Keratinocyte (primary cell): ENCODE results near the gene ABHD6. TPM values are rescaled to one million over a fixed set of nuclear protein-coding genes. Genes with fewer than 3 reads are reported as not detected.

Source experiments
- DNase-seq: peaks from one replicate; pipeline ENCODE4 v3.0.0-alpha.2; 2011; ENCODE audit warnings: low read depth, missing footprints, low spot score
- FAIRE-seq: peaks from 2 replicates; lab custom pipeline; 2011; peaks lifted over from hg19 to GRCh38; lab: Jason Lieb, UNC
- H2AFZ ChIP-seq: 2 replicates; pipeline ENCODE4 v1.6.0; 2012; ENCODE audit warnings: low read length, control low read depth, inconsistent platforms; ENCODE audit not compliant: control insufficient read depth
- H3K27ac ChIP-seq: 2 replicates; pipeline ENCODE4 v1.5.1; 2011; ENCODE audit warnings: low read length; ENCODE audit not compliant: control insufficient read depth, insufficient read depth
- H3K27me3 ChIP-seq: 3 replicates; pipeline ENCODE4 v1.6.0; 2011; ENCODE audit warnings: low read length; ENCODE audit not compliant: control insufficient read depth, insufficient read depth; ENCODE audit errors: extremely low read depth
- H3K36me3 ChIP-seq, 2 experiments: 2 replicates in 1 of 2; 3 replicates in 1 of 2; pipeline ENCODE4 v1.5.1; 2011; ENCODE audit warnings: low read length in 2 of 2, mild to moderate bottlenecking in 1 of 2; ENCODE audit not compliant: control insufficient read depth in 2 of 2, insufficient read depth in 2 of 2; ENCODE audit errors: extremely low read depth in 1 of 2
- H3K4me1 ChIP-seq: 3 replicates; pipeline ENCODE4 v1.5.1; 2011; ENCODE audit warnings: low read length; ENCODE audit not compliant: control insufficient read depth, insufficient read depth; ENCODE audit errors: extremely low read depth
- H3K4me2 ChIP-seq: 3 replicates; pipeline ENCODE4 v1.6.0; 2011; ENCODE audit warnings: low read depth, low read length; ENCODE audit not compliant: control insufficient read depth, insufficient read depth; ENCODE audit errors: extremely low read depth
- H3K4me3 ChIP-seq, 3 experiments: fragments of 200-600 bp in 1 of 3; sonication (generic) in 1 of 3; 2 replicates in 2 of 3; 3 replicates in 1 of 3; pipeline ENCODE4 v1.5.1; 2011 to 2016; ENCODE audit warnings: low read length in 3 of 3, mild to moderate bottlenecking in 3 of 3, control low read depth in 2 of 3, inconsistent platforms in 1 of 3, low read depth in 1 of 3, mixed read lengths in 1 of 3, mixed run types in 1 of 3, moderate library complexity in 1 of 3; ENCODE audit not compliant: control insufficient read depth in 2 of 3, insufficient read depth in 2 of 3; ENCODE audit errors: extremely low read depth in 1 of 3
- H3K79me2 ChIP-seq: 2 replicates; pipeline ENCODE4 v1.6.0; 2012; ENCODE audit warnings: low read length; ENCODE audit not compliant: control insufficient read depth, insufficient read depth
- H3K9ac ChIP-seq: 3 replicates; pipeline ENCODE4 v1.6.0; 2011; ENCODE audit warnings: low read length; ENCODE audit not compliant: control insufficient read depth, insufficient read depth; ENCODE audit errors: extremely low read depth
- H3K9me1 ChIP-seq: 3 replicates; pipeline ENCODE4 v1.6.0; 2011; ENCODE audit warnings: low read length; ENCODE audit not compliant: control insufficient read depth, insufficient read depth; ENCODE audit errors: extremely low read depth
- H3K9me3 ChIP-seq: 2 replicates; pipeline ENCODE4 v1.5.1; 2012; ENCODE audit warnings: low read depth, low read length; ENCODE audit not compliant: control insufficient read depth
- H4K20me1 ChIP-seq: 3 replicates; pipeline ENCODE4 v1.6.0; 2011; ENCODE audit warnings: low read length; ENCODE audit not compliant: control insufficient read depth, insufficient read depth; ENCODE audit errors: extremely low read depth
- CTCF ChIP-seq, 3 experiments: IDR thresholded peaks in 1 of 3; conservative IDR thresholded peaks in 1 of 3; optimal IDR thresholded peaks in 1 of 3; 2 replicates in 2 of 3; 3 replicates in 1 of 3; pipeline versions ENCODE3 to v1.5.1; 2011; ENCODE audit warnings: low read length in 3 of 3, mild to moderate bottlenecking in 3 of 3, moderate library complexity in 2 of 3, control low read depth in 1 of 3, inconsistent platforms in 1 of 3; ENCODE audit not compliant: insufficient read depth in 2 of 3; ENCODE audit errors: extremely low read depth in 1 of 3
- EZH2 ChIP-seq: IDR thresholded peaks from one replicate; pipeline ENCODE4 v1.6.1; 2012; ENCODE audit warnings: inconsistent platforms, mild to moderate bottlenecking, low read length, moderate library complexity
- dilution Hi-C: fragments of 300-500 bp; cut with MboI; formaldehyde crosslinking; loops from one replicate; pipeline ENCODE4 v1.7.0; 2020; ENCODE audit warnings: low sequenced_read_pairs; ENCODE audit not compliant: extremely low pct_ligation_motif_present
- polyA plus RNA-seq, 5 experiments: library from polyadenylated mRNA; depleted of rRNA in 3 of 5; stranded (reverse) in 3 of 5; stranded (forward) in 1 of 5; unstranded in 1 of 5; fragments of >200 nt; gene quantifications; 1 replicate in 1 of 5; 2 replicates in 3 of 5; 3 replicates in 1 of 5; pipeline versions ENCODE4 v1.2.1 to v1.2.3, GENCODE V29; 2011 to 2012; ENCODE audit warnings: missing spikeins in 2 of 5, low read depth in 1 of 5, low replicate concordance in 1 of 5

The ABHD6 gene
- polyA plus RNA-seq, 1 donor (not counting 4 experiments of a cell fraction or from before 2014, with no cell fraction given) = 15.2 TPM

DNA sequence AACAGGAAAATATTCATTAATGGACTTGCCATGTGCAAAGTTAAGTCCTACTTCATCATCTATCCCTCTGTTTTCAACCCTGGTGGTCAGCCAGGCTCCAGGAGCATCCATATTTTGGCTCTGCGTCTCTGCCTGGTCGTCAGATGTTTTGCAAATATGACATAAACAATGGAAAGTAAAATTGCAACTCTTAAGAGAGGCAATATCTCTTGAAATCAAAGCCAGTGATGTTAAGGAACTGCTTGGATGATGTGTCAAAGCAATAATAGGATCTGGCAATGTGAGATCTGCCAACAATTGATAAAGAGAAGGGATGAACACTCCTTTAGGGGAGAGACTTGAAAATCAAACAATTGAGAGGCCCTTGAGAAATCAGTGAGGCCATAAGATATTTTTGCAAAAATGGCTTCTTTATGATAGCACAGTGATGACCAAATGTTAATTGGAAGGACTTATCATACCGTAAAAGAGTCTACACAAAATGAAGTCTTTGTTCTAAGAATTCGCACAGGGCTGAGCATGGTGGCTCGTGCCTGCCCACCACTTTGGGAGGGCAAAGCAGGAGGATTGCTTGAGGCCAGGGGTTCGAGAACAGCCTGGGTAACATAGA is 6.5 kb downstream of the ABHD6 start:
- no peaks in the 10 kb centered on the region for H3K36me3 ChIP-seq
- no peaks in the 10 kb centered on the region for H3K9me1 ChIP-seq
- DNase-seq (no peak), FAIRE-seq (no peak)
- H3K27ac ChIP-seq = no peak overlapping the region
- dilution Hi-C loops = no loop called here
- no peaks in the 10 kb centered on the region for H3K9me3 ChIP-seq
- H3K4me3 ChIP-seq = no peak overlapping the region
- peaks cover 14% of the 10 kb centered on the region for H3K4me1 ChIP-seq
- H4K20me1 ChIP-seq = no peaks in the 10 kb centered on the region
- no peak overlapping the region for H2AFZ ChIP-seq
- TF ChIP-seq CTCF (optimal IDR thresholded peaks at IDR 0.05 in 1 of 3, IDR thresholded peaks at IDR 0.05 in 1 of 3, conservative IDR thresholded peaks at IDR 0.05 in 1 of 3; ENCODE audit: extremely low read depth in 1 of 3, insufficient read depth in 2 of 3, low read length in 3 of 3) (no peak), EZH2 (no peak)
- H3K79me2 ChIP-seq = peaks cover 2% of the 10 kb centered on the region
- no peaks in the 10 kb centered on the region for H3K27me3 ChIP-seq
- no peak overlapping the region for H3K4me2 ChIP-seq
- H3K9ac ChIP-seq = no peak overlapping the region

- H4K20me1 ChIP-seq = no peaks in the 10 kb centered on the region
- no peaks in the 10 kb centered on the region for H3K27me3 ChIP-seq
- no peak overlapping the region for H3K27ac ChIP-seq
- TF ChIP-seq EZH2 (no peak), CTCF (optimal IDR thresholded peaks at IDR 0.05 in 1 of 3, IDR thresholded peaks at IDR 0.05 in 1 of 3, conservative IDR thresholded peaks at IDR 0.05 in 1 of 3; ENCODE audit: extremely low read depth in 1 of 3, insufficient read depth in 2 of 3, low read length in 3 of 3) (no peak)
- H3K36me3 ChIP-seq = no peaks in the 10 kb centered on the region
- no peak overlapping the region for H3K4me2 ChIP-seq
- peaks cover 14% of the 10 kb centered on the region for H3K4me1 ChIP-seq
- H3K79me2 ChIP-seq = no peaks in the 10 kb centered on the region
- no peak overlapping the region for H3K4me3 ChIP-seq
- no peak for DNase-seq
- H3K9me1 ChIP-seq = no peaks in the 10 kb centered on the region
- dilution Hi-C loops = no loop called here
- no peak overlapping the region for H2AFZ ChIP-seq
- FAIRE-seq = no peak
- no peak overlapping the region for H3K9ac ChIP-seq
- H3K9me3 ChIP-seq = no peaks in the 10 kb centered on the region
These were observed 8.8 kb downstream of the ABHD6 start for GRCh38 chr3:58246148-58247047.
